PC-9 (cell line): Measurements from ENCODE around the gene ACP2. TPM values are rescaled to one million over a fixed set of nuclear protein-coding genes. Genes with fewer than 3 reads are reported as not detected.

Source experiments
- BruUV-seq: library from RNA; stranded (reverse); fragments of 400-500 nt; replicated peaks from 2 replicates; lab custom pipeline; 2021; lab: Mats Ljungman, UMichigan
- CTCF ChIA-PET: fragments of 300-600 bp; sonication (Branson Sonifier 250); formaldehyde crosslinking; loops from one replicate; lab custom pipeline; 2022; ENCODE audit warnings: antibody characterized with exemption; lab: Charles Lee
- POLR2A ChIA-PET: fragments of 300-600 bp; sonication (Branson Sonifier 250); formaldehyde crosslinking; loops from one replicate; lab custom pipeline; 2022; ENCODE audit warnings: antibody characterized with exemption; ENCODE audit not compliant: unreplicated experiment; lab: Charles Lee
- DNase-seq, 2 experiments: peaks; one replicate each; pipeline versions ENCODE4 v3.0.0 to v3.0.0-alpha.2; 2015 to 2022; ENCODE audit warnings: mixed read lengths in 1 of 2
- H2AFZ ChIP-seq: fragments of 200-600 bp; sonication (generic); 2 replicates; pipeline ENCODE4 v1.8.1; 2017; ENCODE audit warnings: antibody characterized with exemption
- H3F3A ChIP-seq: fragments of 200-600 bp; sonication (generic); 2 replicates; pipeline ENCODE4 v1.8.1; 2017; ENCODE audit warnings: antibody characterized with exemption, mild to moderate bottlenecking, low read depth; ENCODE audit not compliant: insufficient read depth
- H3K27ac ChIP-seq: fragments of 200-600 bp; sonication (generic); 2 replicates; pipeline ENCODE4 v1.6.1; 2016; ENCODE audit warnings: mixed run types
- H3K27me3 ChIP-seq: fragments of 200-600 bp; sonication (generic); 2 replicates; pipeline ENCODE4 v1.6.1; 2016; ENCODE audit warnings: low read depth, mixed run types; ENCODE audit not compliant: insufficient read depth
- H3K36me3 ChIP-seq: fragments of 200-600 bp; sonication (generic); 2 replicates; pipeline ENCODE4 v1.6.1; 2016; ENCODE audit warnings: low read depth, mixed run types
- H3K4me1 ChIP-seq: fragments of 200-600 bp; sonication (generic); replicated peaks from 2 replicates; pipeline ENCODE4 v1.6.1; 2016; ENCODE audit warnings: mixed run types; ENCODE audit not compliant: insufficient read depth
- H3K4me2 ChIP-seq: fragments of 200-600 bp; sonication (generic); 2 replicates; pipeline ENCODE4 v1.6.1; 2017; ENCODE audit warnings: mixed run types
- H3K4me3 ChIP-seq: fragments of 200-600 bp; sonication (generic); 2 replicates; pipeline ENCODE4 v1.6.1; 2016; ENCODE audit warnings: mixed run types
- H3K79me2 ChIP-seq: fragments of 200-600 bp; sonication (generic); 2 replicates; pipeline ENCODE4 v1.6.1; 2017; ENCODE audit warnings: low read depth, mixed run types
- H3K9me2 ChIP-seq: fragments of 200-600 bp; sonication (generic); 2 replicates; pipeline ENCODE4 v1.8.1; 2017; ENCODE audit warnings: mild to moderate bottlenecking; ENCODE audit not compliant: insufficient read depth
- H3K9me3 ChIP-seq: fragments of 200-600 bp; sonication (generic); 2 replicates; pipeline ENCODE4 v1.8.1; 2016; ENCODE audit warnings: low read depth; ENCODE audit not compliant: insufficient read depth
- H4K20me1 ChIP-seq: fragments of 200-600 bp; sonication (generic); 2 replicates; pipeline ENCODE4 v1.8.1; 2017; ENCODE audit not compliant: insufficient read depth
- CTCF ChIP-seq: fragments of 200-600 bp; sonication (generic); conservative IDR thresholded peaks from 2 replicates; pipeline ENCODE4 v1.6.1; 2017; ENCODE audit warnings: mixed run types, antibody characterized with exemption, mild to moderate bottlenecking, moderate library complexity
- EZH2 ChIP-seq: fragments of 200-600 bp; sonication (generic); IDR thresholded peaks from 2 replicates; pipeline ENCODE4 v1.8.0; 2017; ENCODE audit warnings: antibody characterized with exemption, low read depth
- intact Hi-C: fragments of 100-400 bp; cut with micrococcal nuclease; formaldehyde crosslinking; loops from one replicate; pipeline ENCODE4 v1.10.0; 2022; ENCODE audit not compliant: unreplicated experiment
- total RNA-seq: library from RNA; stranded (reverse); gene quantifications from 2 replicates; pipeline ENCODE4 v1.2.3, GENCODE V29; 2021

Gene ACP2
- total RNA-seq, 1 experiment from 2014 or later, result 24.1 TPM

DNA sequence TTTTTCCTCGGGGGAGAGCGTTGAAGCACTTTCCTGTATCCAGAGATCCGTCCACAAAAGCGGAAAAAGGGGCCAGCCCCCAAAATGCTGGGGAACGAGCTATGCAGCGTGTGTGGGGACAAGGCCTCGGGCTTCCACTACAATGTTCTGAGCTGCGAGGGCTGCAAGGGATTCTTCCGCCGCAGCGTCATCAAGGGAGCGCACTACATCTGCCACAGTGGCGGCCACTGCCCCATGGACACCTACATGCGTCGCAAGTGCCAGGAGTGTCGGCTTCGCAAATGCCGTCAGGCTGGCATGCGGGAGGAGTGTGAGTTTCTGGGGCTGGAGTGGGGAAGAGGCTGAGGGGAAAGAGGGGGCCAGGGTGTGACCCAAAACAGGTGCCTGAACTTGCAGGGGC, 11.8 kb upstream of the ACP2 start:
- H3K4me2 ChIP-seq, result peak overlapping the region; percentile 88

GRCh38 chr11:47259232-47259977, 10.8 kb upstream of the ACP2 start:
- TSS peak; percentile 25 for BruUV-seq
- Histone ChIP-seq H4K20me1 (no peaks in the 10 kb centered on the region), H3K4me3 (peak overlapping the region; percentile 57; the same call in 1 of the 2 replicates), H2AFZ (no peak overlapping the region), H3F3A (peaks cover 45% of the 10 kb centered on the region), H3K9me2 (no peaks in the 10 kb centered on the region), H3K27me3 (no peaks in the 10 kb centered on the region), H3K4me1 (peaks cover 56% of the 10 kb centered on the region), H3K9me3 (no peaks in the 10 kb centered on the region), H3K4me2 (peak overlapping the region; percentile 88), H3K27ac (peak overlapping the region; percentile 61), H3K36me3 (peaks cover 6% of the 10 kb centered on the region; the same call in 1 of the 2 replicates), H3K79me2 (peaks cover 15% of the 10 kb centered on the region; the same call in 1 of the 2 replicates)
- CTCF ChIA-PET, result interaction anchor here (0.5 to 3.2 kb wide), 16 partner anchors 11 to 361 kb away, joined by 3 to 24 read pairs (median 6); partner anchors contain the start of genes ACP2, DDB2 and MADD
- DNase-seq, result peak; percentile 89 to 90
- no peak for TF ChIP-seq EZH2
- TF ChIP-seq CTCF, result peak; percentile 94
- POLR2A ChIA-PET, result interaction anchor here (0.6 to 1.2 kb wide), 10 partner anchors 11 to 333 kb away, joined by 4 to 14 read pairs (median 5); partner anchors contain the start of genes DDB2 and MADD
- intact Hi-C loops, result loop anchor here (1.0 to 5.0 kb wide), 6 partner anchors 10 to 370 kb away; partner anchors contain the start of gene SLC39A13

More for the DNA sequence above, 11.8 kb upstream of the ACP2 start:
- DNase-seq, result no peak
- Histone ChIP-seq H3K79me2 (peaks cover 15% of the 10 kb centered on the region; the same call in 1 of the 2 replicates), H3F3A (peaks cover 53% of the 10 kb centered on the region), H3K4me1 (peaks cover 56% of the 10 kb centered on the region), H2AFZ (no peak overlapping the region), H3K9me2 (no peaks in the 10 kb centered on the region), H3K27ac (no peak overlapping the region), H3K36me3 (peaks cover 6% of the 10 kb centered on the region; the same call in 1 of the 2 replicates), H3K9me3 (no peaks in the 10 kb centered on the region), H4K20me1 (no peaks in the 10 kb centered on the region), H3K4me3 (no peak overlapping the region), H3K27me3 (no peaks in the 10 kb centered on the region)
- POLR2A ChIA-PET, result interaction anchor here (0.6 kb wide), 1 partner anchor 30 kb away, joined by 4 read pairs; no protein-coding TSS in a partner anchor
- intact Hi-C loops, result no loop called here
- no TSS peak for BruUV-seq
- CTCF ChIA-PET, result interaction anchor here (0.6 to 1.7 kb wide), 3 partner anchors 17 to 94 kb away, joined by 3 to 10 read pairs (median 3); no protein-coding TSS in a partner anchor
- TF ChIP-seq CTCF (no peak), EZH2 (no peak)

- Histone ChIP-seq H3K27me3 (no peaks in the 10 kb centered on the region), H3K9me3 (no peaks in the 10 kb centered on the region), H3K79me2 (peaks cover 22% of the 10 kb centered on the region; the same call in 1 of the 2 replicates), H4K20me1 (no peaks in the 10 kb centered on the region), H3K4me3 (peak overlapping the region; percentile 57), H3K4me2 (peak overlapping the region; percentile 88), H3K4me1 (peaks cover 59% of the 10 kb centered on the region), H3K27ac (peak overlapping the region; percentile 61), H3F3A (peaks cover 36% of the 10 kb centered on the region), H3K9me2 (no peaks in the 10 kb centered on the region), H3K36me3 (no peaks in the 10 kb centered on the region; the same call in 1 of the 2 replicates), H2AFZ (no peak overlapping the region)
- peak in 1 of 2 experiments; percentile 32 for DNase-seq
- CTCF ChIA-PET, result interaction anchor here (0.5 to 3.2 kb wide), 15 partner anchors 10 to 360 kb away, joined by 3 to 24 read pairs (median 7); partner anchors contain the start of genes ACP2, DDB2 and MADD
- TF ChIP-seq CTCF (no peak; the same call in 1 of the 2 replicates), EZH2 (no peak)
- TSS peak; percentile 69 for BruUV-seq
- intact Hi-C loops, result loop anchor here (5.0 kb wide), 1 partner anchor 149 kb away; the partner anchor contains the start of gene SLC39A13
- POLR2A ChIA-PET, result interaction anchor here (0.6 to 1.3 kb wide), 9 partner anchors 10 to 255 kb away, joined by 3 to 17 read pairs (median 6); partner anchors contain the start of genes ACP2, DDB2 and MADD
Measured at GRCh38 chr11:47258317-47258902, 9.8 kb upstream of the ACP2 start.
